ENCODE data around the gene ABTB2. TPM values are rescaled to one million over a fixed set of nuclear protein-coding genes. Genes with fewer than 3 reads are reported as not detected.

Gene ABTB2
- total RNA-seq, 2 experiments from 2014 or later = 0.06 to 0.09 TPM

DNA sequence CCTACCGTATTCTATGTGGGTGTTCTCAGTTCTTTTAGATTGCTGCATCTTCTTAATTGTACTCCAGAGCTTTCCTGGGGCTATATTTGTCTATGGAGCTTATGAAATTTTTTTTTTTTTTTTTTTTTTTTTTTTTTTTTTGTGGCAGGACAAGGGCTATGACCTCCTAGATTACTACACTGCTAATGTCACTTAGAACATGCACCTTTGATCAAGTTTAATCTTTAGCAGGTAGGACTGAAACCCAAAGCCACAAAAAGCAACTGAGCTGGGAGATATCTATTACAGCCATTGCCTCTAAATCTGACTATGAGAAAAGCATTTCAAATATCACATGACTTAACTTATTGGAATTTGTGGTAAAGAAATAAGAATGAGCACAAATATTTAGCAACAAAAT, 21.7 kb upstream of the ABTB2 start:
- Histone ChIP-seq H3K4me1 (ENCODE audit: insufficient read depth, low read length, poor library complexity, severe bottlenecking) (no peaks in the 10 kb centered on the region), H3K79me2 (ENCODE audit: insufficient read depth, low read depth, low read length) (no peaks in the 10 kb centered on the region), H2AFZ (ENCODE audit: low read length) (no peak overlapping the region), H3K9me2 (ENCODE audit: insufficient read depth, low read length) (no peaks in the 10 kb centered on the region), H3K27ac (ENCODE audit: low read depth, low read length, poor library complexity, severe bottlenecking) (no peak overlapping the region), H3K9me3 (ENCODE audit: low read length) (peaks cover 10% of the 10 kb centered on the region; the same call in 1 of the 2 replicates), H3K36me3 (ENCODE audit: insufficient read depth, low read length) (no peaks in the 10 kb centered on the region), H3K4me3 (ENCODE audit: low read depth, low read length, poor library complexity, severe bottlenecking) (no peak overlapping the region), H3K4me2 (ENCODE audit: low read length) (no peak overlapping the region), H4K20me1 (ENCODE audit: insufficient read depth, low read length) (no peaks in the 10 kb centered on the region)
- intact Hi-C loops (cut with micrococcal nuclease; ENCODE audit: unreplicated experiment) = no loop called here
- CTCF ChIA-PET (ENCODE audit: unreplicated experiment) = no interaction called here
- TF ChIP-seq, protein P1, sequence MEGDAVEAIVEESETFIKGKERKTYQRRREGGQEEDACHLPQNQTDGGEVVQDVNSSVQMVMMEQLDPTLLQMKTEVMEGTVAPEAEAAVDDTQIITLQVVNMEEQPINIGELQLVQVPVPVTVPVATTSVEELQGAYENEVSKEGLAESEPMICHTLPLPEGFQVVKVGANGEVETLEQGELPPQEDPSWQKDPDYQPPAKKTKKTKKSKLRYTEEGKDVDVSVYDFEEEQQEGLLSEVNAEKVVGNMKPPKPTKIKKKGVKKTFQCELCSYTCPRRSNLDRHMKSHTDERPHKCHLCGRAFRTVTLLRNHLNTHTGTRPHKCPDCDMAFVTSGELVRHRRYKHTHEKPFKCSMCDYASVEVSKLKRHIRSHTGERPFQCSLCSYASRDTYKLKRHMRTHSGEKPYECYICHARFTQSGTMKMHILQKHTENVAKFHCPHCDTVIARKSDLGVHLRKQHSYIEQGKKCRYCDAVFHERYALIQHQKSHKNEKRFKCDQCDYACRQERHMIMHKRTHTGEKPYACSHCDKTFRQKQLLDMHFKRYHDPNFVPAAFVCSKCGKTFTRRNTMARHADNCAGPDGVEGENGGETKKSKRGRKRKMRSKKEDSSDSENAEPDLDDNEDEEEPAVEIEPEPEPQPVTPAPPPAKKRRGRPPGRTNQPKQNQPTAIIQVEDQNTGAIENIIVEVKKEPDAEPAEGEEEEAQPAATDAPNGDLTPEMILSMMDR (conservative IDR thresholded peaks at IDR 0.05; ENCODE audit: low read length) = no peak
- no peak for TF ChIP-seq EZH2phosphoT487 (IDR thresholded peaks at IDR 0.05; ENCODE audit: borderline replicate concordance, low read depth, low read length)
- DNase-seq (ENCODE audit: low spot score) = no peak
- POLR2A ChIA-PET = interaction anchor here (0.6 kb wide), 5 partner anchors 351 to 1823 kb away, joined by 3 to 5 read pairs (median 4); no protein-coding TSS in a partner anchor
- BruUV-seq (replicated peaks) = no TSS peak

DNA sequence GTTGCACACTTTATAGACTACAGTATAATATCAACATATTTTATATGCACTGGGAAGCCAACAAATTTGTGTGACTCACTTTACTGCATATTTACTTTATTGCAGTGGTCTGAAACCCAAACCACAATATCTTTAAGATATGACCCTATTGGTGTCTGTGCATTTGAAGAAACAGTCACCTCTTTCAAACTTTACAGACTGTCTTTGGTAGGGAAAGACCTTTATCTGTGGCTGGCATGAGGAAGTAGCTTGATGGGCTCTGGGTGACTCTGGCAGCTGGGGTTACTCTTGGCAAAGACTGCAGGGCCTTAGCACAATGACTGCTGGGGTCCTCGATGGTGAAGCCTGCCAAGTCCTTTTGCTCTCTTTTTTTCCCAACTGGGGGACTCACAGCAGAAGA, 21.3 kb upstream of the ABTB2 start:
- H3K36me3 ChIP-seq (ENCODE audit: insufficient read depth, low read length) = no peaks in the 10 kb centered on the region
- DNase-seq (ENCODE audit: low spot score) = no peak
- H3K9me3 ChIP-seq (ENCODE audit: low read length) = peaks cover 10% of the 10 kb centered on the region; the same call in 1 of the 2 replicates
- no peaks in the 10 kb centered on the region for H3K4me1 ChIP-seq (ENCODE audit: insufficient read depth, low read length, poor library complexity, severe bottlenecking)
- intact Hi-C loops (cut with micrococcal nuclease; ENCODE audit: unreplicated experiment) = no loop called here
- no TSS peak for BruUV-seq (replicated peaks)
- no peaks in the 10 kb centered on the region for H4K20me1 ChIP-seq (ENCODE audit: insufficient read depth, low read length)
- TF ChIP-seq, protein P1 (conservative IDR thresholded peaks at IDR 0.05; ENCODE audit: low read length) = no peak
- TF ChIP-seq EZH2phosphoT487 (IDR thresholded peaks at IDR 0.05; ENCODE audit: borderline replicate concordance, low read depth, low read length) = no peak
- ChIA-PET POLR2A (interaction anchor here (0.6 kb wide), 5 partner anchors 350 to 1824 kb away, joined by 3 to 5 read pairs (median 4); no protein-coding TSS in a partner anchor), CTCF (ENCODE audit: unreplicated experiment) (no interaction called here)
- no peak overlapping the region for H3K4me2 ChIP-seq (ENCODE audit: low read length)
- H3K79me2 ChIP-seq (ENCODE audit: insufficient read depth, low read depth, low read length) = no peaks in the 10 kb centered on the region
- no peak overlapping the region for H3K4me3 ChIP-seq (ENCODE audit: low read depth, low read length, poor library complexity, severe bottlenecking)
- H3K9me2 ChIP-seq (ENCODE audit: insufficient read depth, low read length) = no peaks in the 10 kb centered on the region
- H2AFZ ChIP-seq (ENCODE audit: low read length) = no peak overlapping the region
- no peak overlapping the region for H3K27ac ChIP-seq (ENCODE audit: low read depth, low read length, poor library complexity, severe bottlenecking)

DNA sequence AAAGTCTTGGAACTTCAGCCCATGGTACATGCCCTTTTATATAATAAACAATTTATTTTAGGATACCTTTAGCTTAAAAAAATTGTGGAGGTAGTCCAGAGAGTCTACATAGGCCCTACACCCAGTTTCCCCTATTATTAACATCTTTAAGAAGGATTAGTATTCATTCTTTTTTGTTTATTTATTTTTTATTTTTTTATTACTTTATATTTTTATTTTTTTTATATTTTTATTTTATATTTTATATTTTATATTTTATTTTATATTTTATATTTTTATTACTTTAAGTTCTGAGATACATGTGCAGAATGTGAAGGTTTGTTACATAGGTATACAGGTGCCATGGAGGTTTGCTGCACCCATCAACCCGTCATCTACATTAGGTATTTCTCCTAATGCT, 15.9 kb upstream of the ABTB2 start:
- no peaks in the 10 kb centered on the region for H4K20me1 ChIP-seq (ENCODE audit: insufficient read depth, low read length)
- no peaks in the 10 kb centered on the region for H3K4me1 ChIP-seq (ENCODE audit: insufficient read depth, low read length, poor library complexity, severe bottlenecking)
- no peak overlapping the region for H3K27ac ChIP-seq (ENCODE audit: low read depth, low read length, poor library complexity, severe bottlenecking)
- TF ChIP-seq, protein P1 (conservative IDR thresholded peaks at IDR 0.05; ENCODE audit: low read length) = no peak
- TF ChIP-seq EZH2phosphoT487 (IDR thresholded peaks at IDR 0.05; ENCODE audit: borderline replicate concordance, low read depth, low read length) = no peak
- H3K9me2 ChIP-seq (ENCODE audit: insufficient read depth, low read length) = no peaks in the 10 kb centered on the region
- CTCF ChIA-PET (ENCODE audit: unreplicated experiment) = no interaction called here
- no peak overlapping the region for H3K4me2 ChIP-seq (ENCODE audit: low read length)
- DNase-seq (ENCODE audit: low spot score) = no peak
- peaks cover 10% of the 10 kb centered on the region; the same call in 1 of the 2 replicates for H3K9me3 ChIP-seq (ENCODE audit: low read length)
- POLR2A ChIA-PET = no interaction called here
- no TSS peak for BruUV-seq (replicated peaks)
- H3K36me3 ChIP-seq (ENCODE audit: insufficient read depth, low read length) = no peaks in the 10 kb centered on the region
- H3K4me3 ChIP-seq (ENCODE audit: low read depth, low read length, poor library complexity, severe bottlenecking) = no peak overlapping the region
- H3K79me2 ChIP-seq (ENCODE audit: insufficient read depth, low read depth, low read length) = no peaks in the 10 kb centered on the region
- no peak overlapping the region for H2AFZ ChIP-seq (ENCODE audit: low read length)
- intact Hi-C loops (cut with micrococcal nuclease; ENCODE audit: unreplicated experiment) = loop anchor here (2.0 kb wide), 1 partner anchor 19 kb away; no protein-coding TSS in a partner anchor
